Measurements from ENCODE around the gene KCNQ4.

Gene KCNQ4

DNA sequence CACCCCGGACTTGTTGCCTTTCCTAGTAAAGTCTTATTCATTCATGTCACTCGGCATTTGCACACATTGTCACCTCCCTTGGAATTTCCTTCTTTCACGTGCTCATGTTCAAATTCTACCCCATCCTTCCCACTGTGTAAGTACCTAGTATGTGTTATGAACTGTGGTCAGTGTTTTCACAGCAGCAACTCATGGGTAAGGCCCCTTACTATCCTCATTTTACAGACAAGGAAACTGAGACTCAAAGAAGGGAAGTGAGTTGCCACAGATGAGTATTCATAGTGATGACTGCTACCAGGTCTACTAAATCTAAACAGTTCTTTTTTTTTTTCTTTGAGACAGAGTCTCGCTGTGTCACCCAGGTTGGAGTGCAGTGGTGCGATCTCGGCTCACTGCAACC, 68.1 kb downstream of the KCNQ4 start:
- Mint-ChIP-seq H3K9me3 (no peaks in the 10 kb centered on the region), H3K4me1 (ENCODE audit: low read depth) (peaks cover 12% of the 10 kb centered on the region), H3K36me3 (ENCODE audit: low read depth) (no peaks in the 10 kb centered on the region), H3K4me3 (no peak overlapping the region), H3K27me3 (ENCODE audit: low read depth) (peaks cover 4% of the 10 kb centered on the region), H3K27ac (no peak overlapping the region)

- Mint-ChIP-seq H3K27me3 (ENCODE audit: low read depth) (peaks cover 10% of the 10 kb centered on the region), H3K4me3 (no peak overlapping the region), H3K27ac (no peak overlapping the region), H3K4me1 (ENCODE audit: low read depth) (peaks cover 9% of the 10 kb centered on the region), H3K9me3 (no peaks in the 10 kb centered on the region), H3K36me3 (ENCODE audit: low read depth) (no peaks in the 10 kb centered on the region)
These were observed 69.7 kb downstream of the KCNQ4 start for GRCh38 chr1:40853113-40853884.

DNA sequence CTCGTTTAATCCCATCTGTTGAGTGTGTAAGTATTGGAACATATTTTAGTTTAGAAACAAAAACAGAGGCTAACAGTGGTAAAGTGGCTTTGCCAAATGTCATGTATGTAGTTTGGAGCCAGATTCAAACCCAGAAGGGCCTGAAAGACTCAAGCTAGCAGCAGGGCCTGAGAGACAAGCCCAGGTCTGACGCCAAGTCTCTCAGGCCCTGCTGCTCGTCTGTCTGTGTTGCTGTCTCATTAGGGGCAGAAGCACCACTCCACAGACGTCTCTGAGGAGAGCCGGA, 70.2 kb downstream of the KCNQ4 start:
- peaks cover 9% of the 10 kb centered on the region for H3K4me1 Mint-ChIP-seq (ENCODE audit: low read depth)
- no peak overlapping the region for H3K4me3 Mint-ChIP-seq
- H3K9me3 Mint-ChIP-seq, result no peaks in the 10 kb centered on the region
- H3K36me3 Mint-ChIP-seq (ENCODE audit: low read depth), result no peaks in the 10 kb centered on the region
- H3K27ac Mint-ChIP-seq, result no peak overlapping the region
- peaks cover 12% of the 10 kb centered on the region for H3K27me3 Mint-ChIP-seq (ENCODE audit: low read depth)

GRCh38 chr1:40855513-40855912, 71.9 kb downstream of the KCNQ4 start:
- peaks cover 2% of the 10 kb centered on the region for H3K4me1 Mint-ChIP-seq (ENCODE audit: low read depth)
- no peaks in the 10 kb centered on the region for H3K36me3 Mint-ChIP-seq (ENCODE audit: low read depth)
- H3K4me3 Mint-ChIP-seq, result no peak overlapping the region
- peaks cover 27% of the 10 kb centered on the region for H3K27me3 Mint-ChIP-seq (ENCODE audit: low read depth)
- no peak overlapping the region for H3K27ac Mint-ChIP-seq
- H3K9me3 Mint-ChIP-seq, result no peaks in the 10 kb centered on the region

DNA sequence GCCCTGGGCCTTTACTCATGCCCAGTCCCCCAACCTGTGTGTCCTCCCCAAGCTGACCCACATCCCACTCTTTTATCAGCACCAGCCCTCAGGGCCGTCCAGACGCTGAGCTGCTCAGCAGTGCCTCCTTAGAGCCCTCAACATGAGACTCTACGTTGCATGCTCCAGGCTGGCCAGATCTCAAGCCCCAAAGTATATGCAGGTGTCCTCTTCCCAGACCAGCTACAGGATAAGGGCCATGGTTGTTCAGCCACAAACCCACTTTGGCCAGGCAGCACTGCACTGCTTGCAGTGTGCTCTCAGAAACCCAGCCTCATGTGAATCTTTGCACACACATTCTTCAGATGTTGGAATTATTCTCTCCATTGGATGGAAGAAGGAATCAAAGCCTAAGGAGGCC, 72.5 kb downstream of the KCNQ4 start:
- peaks cover 2% of the 10 kb centered on the region for H3K36me3 Mint-ChIP-seq (ENCODE audit: low read depth)
- H3K4me3 Mint-ChIP-seq, result no peak overlapping the region
- H3K9me3 Mint-ChIP-seq, result no peaks in the 10 kb centered on the region
- peaks cover 6% of the 10 kb centered on the region for H3K4me1 Mint-ChIP-seq (ENCODE audit: low read depth)
- H3K27ac Mint-ChIP-seq, result no peak overlapping the region
- H3K27me3 Mint-ChIP-seq (ENCODE audit: low read depth), result peaks cover 33% of the 10 kb centered on the region

GRCh38 chr1:40856656-40857302, 73.2 kb downstream of the KCNQ4 start:
- H3K27ac Mint-ChIP-seq, result no peak overlapping the region
- H3K27me3 Mint-ChIP-seq (ENCODE audit: low read depth), result peaks cover 33% of the 10 kb centered on the region

GRCh38 chr1:40857737-40858136, 74.2 kb downstream of the KCNQ4 start:
- peaks cover 8% of the 10 kb centered on the region for H3K4me1 Mint-ChIP-seq (ENCODE audit: low read depth)
- no peak overlapping the region for H3K4me3 Mint-ChIP-seq

More at GRCh38 chr1:40856656-40857302, 73.2 kb downstream of the KCNQ4 start:
- Mint-ChIP-seq H3K4me3 (no peak overlapping the region), H3K4me1 (ENCODE audit: low read depth) (peaks cover 6% of the 10 kb centered on the region), H3K36me3 (ENCODE audit: low read depth) (peaks cover 2% of the 10 kb centered on the region), H3K9me3 (no peaks in the 10 kb centered on the region)

DNA sequence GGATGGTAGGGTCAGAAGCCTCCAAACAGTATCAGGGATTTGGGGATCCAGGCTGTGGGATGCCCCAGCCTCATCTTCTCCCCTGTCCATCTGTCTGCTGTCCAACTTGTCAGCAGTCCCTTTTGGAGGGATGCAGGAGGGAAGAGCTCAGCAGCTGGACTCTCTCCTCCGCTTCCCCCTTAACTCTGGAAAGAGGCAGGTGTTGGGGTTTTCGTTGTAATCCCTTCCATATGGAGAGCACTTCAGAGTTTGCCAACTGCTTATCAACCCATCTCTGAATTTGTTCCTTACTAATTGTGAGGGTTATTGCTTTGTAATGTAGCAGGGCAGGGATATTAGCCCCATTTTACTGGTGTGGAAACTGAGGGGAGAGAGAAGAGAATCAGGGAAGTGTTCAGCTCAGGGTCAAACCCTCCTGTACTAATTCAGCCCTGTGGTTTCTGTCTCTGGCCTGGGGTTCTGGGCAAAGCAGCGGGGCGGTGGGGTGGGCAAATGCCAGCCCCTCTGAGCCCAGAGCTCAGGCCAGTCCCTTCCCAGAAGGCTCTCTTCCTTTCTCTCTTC, 75.3 kb downstream of the KCNQ4 start:
- H3K9me3 Mint-ChIP-seq, result no peaks in the 10 kb centered on the region
- H3K27ac Mint-ChIP-seq, result no peak overlapping the region
- peaks cover 13% of the 10 kb centered on the region for H3K4me1 Mint-ChIP-seq (ENCODE audit: low read depth)
- peaks cover 2% of the 10 kb centered on the region for H3K36me3 Mint-ChIP-seq (ENCODE audit: low read depth)
- no peak overlapping the region for H3K4me3 Mint-ChIP-seq
- H3K27me3 Mint-ChIP-seq (ENCODE audit: low read depth), result peaks cover 30% of the 10 kb centered on the region

More at GRCh38 chr1:40857737-40858136, 74.2 kb downstream of the KCNQ4 start:
- peaks cover 33% of the 10 kb centered on the region for H3K27me3 Mint-ChIP-seq (ENCODE audit: low read depth)
- H3K9me3 Mint-ChIP-seq, result no peaks in the 10 kb centered on the region
- peaks cover 2% of the 10 kb centered on the region for H3K36me3 Mint-ChIP-seq (ENCODE audit: low read depth)
- no peak overlapping the region for H3K27ac Mint-ChIP-seq

GRCh38 chr1:40860706-40861223, 77.2 kb downstream of the KCNQ4 start:
- Mint-ChIP-seq H3K4me3 (peak overlapping the region; percentile 86), H3K36me3 (ENCODE audit: low read depth) (peaks cover 2% of the 10 kb centered on the region), H3K9me3 (no peaks in the 10 kb centered on the region), H3K27ac (peak overlapping the region; percentile 76), H3K27me3 (ENCODE audit: low read depth) (peaks cover 30% of the 10 kb centered on the region), H3K4me1 (ENCODE audit: low read depth) (peaks cover 13% of the 10 kb centered on the region)

DNA sequence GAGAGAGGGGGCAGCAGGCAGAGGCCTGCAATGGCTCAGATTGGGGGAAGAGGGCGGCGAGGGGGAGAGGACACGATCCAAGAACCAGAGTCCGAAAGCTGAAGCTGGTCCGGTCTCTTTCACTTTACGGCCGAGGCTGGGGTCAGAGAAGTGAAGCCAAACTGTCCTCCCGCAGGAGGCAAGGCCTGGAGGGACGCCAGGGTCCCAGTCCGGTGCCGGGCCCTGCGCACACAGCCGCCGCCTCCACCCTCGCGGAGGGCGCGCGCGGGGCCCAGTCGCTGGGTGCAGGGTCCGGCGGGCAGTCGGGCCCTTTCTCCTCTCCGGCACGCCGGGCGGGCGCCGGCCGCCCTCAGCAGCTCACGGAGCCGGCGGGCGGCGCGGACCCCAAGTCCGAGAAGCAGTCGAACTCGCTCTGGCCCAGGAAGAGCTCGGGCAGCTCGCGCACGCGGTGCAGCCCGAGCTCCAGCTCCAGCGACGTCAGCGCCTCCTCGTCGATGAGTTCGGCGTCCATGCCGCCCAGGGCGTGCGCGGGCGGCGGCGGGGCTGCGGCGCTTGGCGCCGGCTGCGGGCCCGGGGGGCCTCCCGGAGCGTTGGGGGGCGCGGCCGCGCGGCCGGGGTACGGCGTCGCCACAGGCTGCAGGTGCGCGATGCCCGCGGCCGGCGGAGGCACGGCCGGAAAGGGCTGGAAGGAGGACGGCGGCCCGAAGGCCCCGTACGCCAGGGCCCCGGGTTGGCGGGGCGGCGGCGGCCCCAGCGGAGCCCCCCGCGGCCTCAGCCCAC, 77.8 kb downstream of the KCNQ4 start:
- Mint-ChIP-seq H3K36me3 (ENCODE audit: low read depth) (peaks cover 2% of the 10 kb centered on the region), H3K9me3 (no peaks in the 10 kb centered on the region), H3K27ac (peak overlapping the region; percentile 76), H3K4me1 (ENCODE audit: low read depth) (peaks cover 13% of the 10 kb centered on the region), H3K27me3 (ENCODE audit: low read depth) (peaks cover 30% of the 10 kb centered on the region), H3K4me3 (peak overlapping the region; percentile 86)

DNA sequence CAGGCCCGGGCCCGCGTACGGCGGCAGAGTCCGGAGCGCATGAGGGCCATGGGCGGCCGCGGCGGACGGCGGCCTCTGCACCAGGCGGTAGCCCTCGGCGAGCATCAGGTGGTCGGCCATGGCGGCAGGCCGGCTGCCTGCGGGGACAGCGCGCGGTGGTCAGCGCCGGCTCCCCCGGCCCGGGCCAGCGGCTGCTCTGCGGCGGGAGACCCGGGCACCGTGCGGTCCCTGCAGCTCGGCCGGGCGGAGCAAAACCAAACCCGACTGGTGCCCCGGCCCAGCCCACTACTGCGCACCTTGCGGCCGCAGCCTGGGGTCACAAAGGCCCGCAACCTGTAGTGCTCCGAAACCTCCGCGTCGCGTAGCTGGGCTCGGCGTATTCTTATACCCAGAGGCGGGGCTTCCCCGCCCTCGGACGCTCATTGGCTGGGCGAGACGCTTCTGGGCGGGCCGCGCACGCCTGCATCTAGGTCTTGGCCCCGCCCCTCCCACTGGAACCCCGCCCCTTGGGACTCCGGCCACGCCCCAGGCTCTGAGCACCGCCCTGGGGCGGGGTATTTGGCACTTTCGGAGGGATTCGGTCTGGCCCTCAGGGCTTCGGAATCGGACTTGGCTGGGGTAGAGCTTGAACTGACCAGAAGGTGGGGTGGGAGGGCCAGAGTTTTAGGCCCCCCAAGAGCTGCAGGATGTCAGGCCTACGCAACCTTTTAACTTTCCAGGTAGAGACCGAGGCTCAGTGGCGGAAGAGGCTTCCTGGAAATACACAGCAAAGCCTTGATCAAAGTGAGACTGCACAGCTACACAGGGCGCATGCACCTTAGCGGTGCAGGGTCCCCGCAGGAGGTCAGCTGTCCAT, 78.6 kb downstream of the KCNQ4 start, which contains the start of gene CITED4:
TSS of gene CITED4 (minus strand) at position 356 of the 856 bp plus-strand sequence. CDS start at position 120, 236 bp downstream.
- peaks cover 27% of the 10 kb centered on the region for H3K27me3 Mint-ChIP-seq (ENCODE audit: low read depth)
- peaks cover 15% of the 10 kb centered on the region for H3K4me1 Mint-ChIP-seq (ENCODE audit: low read depth)
- H3K4me3 Mint-ChIP-seq, result peak within 1 kb of the TSS; percentile 86

GRCh38 chr1:40868051-40868723, 84.6 kb downstream of the KCNQ4 start:
- H3K27ac Mint-ChIP-seq, result peak overlapping the region; percentile 13
- peaks cover 2% of the 10 kb centered on the region for H3K36me3 Mint-ChIP-seq (ENCODE audit: low read depth)
- H3K4me3 Mint-ChIP-seq, result no peak overlapping the region
- H3K9me3 Mint-ChIP-seq, result peaks cover 11% of the 10 kb centered on the region
- peaks cover 19% of the 10 kb centered on the region for H3K4me1 Mint-ChIP-seq (ENCODE audit: low read depth)
- H3K27me3 Mint-ChIP-seq (ENCODE audit: low read depth), result no peaks in the 10 kb centered on the region

More for the DNA sequence above, 78.6 kb downstream of the KCNQ4 start, which contains the start of gene CITED4:
- peak within 1 kb of the TSS; percentile 95 for H3K27ac Mint-ChIP-seq
- no peaks in the 10 kb centered on the region for H3K9me3 Mint-ChIP-seq
- peaks cover 2% of the 10 kb centered on the region for H3K36me3 Mint-ChIP-seq (ENCODE audit: low read depth)

DNA sequence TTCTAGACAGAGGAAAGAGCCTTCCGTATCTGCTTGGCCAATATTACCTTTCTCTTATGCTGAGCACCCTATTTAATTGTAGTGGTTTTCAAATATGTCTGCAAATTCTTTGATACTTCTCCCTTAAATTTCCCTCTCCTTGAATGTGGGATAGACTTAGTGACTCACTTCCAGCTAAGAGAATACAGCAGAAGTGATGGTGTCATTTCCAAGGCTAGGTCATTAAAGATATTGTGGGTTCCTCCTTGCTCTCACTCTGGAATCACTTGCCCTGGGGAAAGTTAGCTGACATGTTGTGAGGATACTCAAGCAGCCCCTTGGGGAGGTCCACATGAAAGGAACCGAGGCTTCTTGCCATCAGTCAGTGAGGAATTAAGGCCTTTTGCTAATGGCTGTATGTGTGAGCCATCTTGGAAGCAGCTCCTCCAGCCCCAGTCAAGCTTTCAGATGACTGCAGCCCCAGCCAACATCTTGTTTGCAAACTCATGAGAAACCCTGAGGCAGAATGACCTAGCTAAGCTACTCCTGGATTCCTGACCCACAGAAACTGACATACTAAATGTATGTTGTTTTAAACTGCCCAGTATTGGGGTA, 86.6 kb downstream of the KCNQ4 start:
- peaks cover 29% of the 10 kb centered on the region for H3K4me1 Mint-ChIP-seq (ENCODE audit: low read depth)
- H3K27me3 Mint-ChIP-seq (ENCODE audit: low read depth), result no peaks in the 10 kb centered on the region
- H3K27ac Mint-ChIP-seq, result no peak overlapping the region
- H3K36me3 Mint-ChIP-seq (ENCODE audit: low read depth), result peaks cover 2% of the 10 kb centered on the region
- peaks cover 11% of the 10 kb centered on the region for H3K9me3 Mint-ChIP-seq
- H3K4me3 Mint-ChIP-seq, result no peak overlapping the region
